K562 (cell line): ENCODE measurements around the gene SPEM3. TPM values are rescaled to one million over a fixed set of nuclear protein-coding genes. Genes with fewer than 3 reads are reported as not detected.
A peak's percentile ranks its signal among the peaks of the same experiment; 100 is the strongest.

Experiments used
- ATF6 ChIP-seq: sonication (generic); formaldehyde crosslinking; IDR thresholded peaks from 2 replicates; pipeline ENCODE4 v1.4.0; 2020; ENCODE audit warnings: mild to moderate bottlenecking, missing genetic modification reagents
- ATF7 ChIP-seq: fragments of 450-650 bp; IDR thresholded peaks from 2 replicates; pipeline ENCODE4 v1.7.1; 2014; ENCODE audit warnings: mild to moderate bottlenecking, moderate library complexity
- BCOR ChIP-seq: fragments of 450-650 bp; IDR thresholded peaks from 2 replicates; pipeline ENCODE4 v1.6.1; 2016
- BRD9 ChIP-seq: fragments of 450-650 bp; IDR thresholded peaks from 2 replicates; pipeline ENCODE4 v1.6.1; 2018; ENCODE audit warnings: low read depth; ENCODE audit not compliant: partially characterized antibody
- C11orf30 ChIP-seq: fragments of 450-650 bp; IDR thresholded peaks from 2 replicates; pipeline ENCODE4 v1.6.1; 2016; ENCODE audit warnings: low read depth, mild to moderate bottlenecking
- ESRRA ChIP-seq: fragments of 450-650 bp; IDR thresholded peaks from 2 replicates; pipeline ENCODE4 v1.6.1; 2014; ENCODE audit warnings: low read depth, mild to moderate bottlenecking, moderate library complexity, borderline replicate concordance
- KDM5B ChIP-seq: fragments of 200-600 bp; sonication (generic); IDR thresholded peaks from 2 replicates; pipeline ENCODE4 v1.6.1; 2012; ENCODE audit warnings: low read depth, mild to moderate bottlenecking, moderate library complexity, low read length, control low read depth, inconsistent platforms; ENCODE audit not compliant: insufficient replicate concordance
- L3MBTL2 ChIP-seq: fragments of 450-650 bp; IDR thresholded peaks from 2 replicates; pipeline ENCODE4 v1.6.1; 2016; ENCODE audit warnings: mild to moderate bottlenecking, moderate library complexity
- NR3C1 ChIP-seq: sonication (generic); formaldehyde crosslinking; IDR thresholded peaks from 2 replicates; pipeline ENCODE4 v1.8.1; 2022; ENCODE audit warnings: missing genetic modification reagents
- PHF8 ChIP-seq: fragments of 200-600 bp; sonication (generic); IDR thresholded peaks from 2 replicates; pipeline ENCODE4 v1.6.1; 2012; ENCODE audit warnings: mixed run types, mild to moderate bottlenecking, inconsistent platforms, low read length, moderate library complexity, borderline replicate concordance
- POLR2AphosphoS5 ChIP-seq: IDR thresholded peaks from 2 replicates; pipeline ENCODE4 v1.6.1; 2011; ENCODE audit warnings: mild to moderate bottlenecking, low read depth, low read length, moderate library complexity; ENCODE audit not compliant: control insufficient read depth, insufficient read depth
- SMARCA4 ChIP-seq: fragments of 450-650 bp; IDR thresholded peaks from 2 replicates; pipeline ENCODE4 v1.6.1; 2016
- SRSF3 ChIP-seq: fragments of 200-400 bp; formaldehyde crosslinking; IDR thresholded peaks from 2 replicates; pipeline ENCODE4 v1.6.1; 2016; ENCODE audit warnings: mild to moderate bottlenecking, low read length, moderate library complexity; ENCODE audit not compliant: insufficient read depth
- TFE3 ChIP-seq: fragments of 450-650 bp; formaldehyde crosslinking; IDR thresholded peaks from 2 replicates; pipeline ENCODE4 v1.4.0; 2020; ENCODE audit warnings: mild to moderate bottlenecking, mixed read lengths
- ZFP30 ChIP-seq: fragments of 250-450 bp; sonication (Bioruptor Pico); IDR thresholded peaks from 2 replicates; pipeline ENCODE4 v1.8.0; 2022; ENCODE audit warnings: moderate library complexity, mild to moderate bottlenecking, inconsistent platforms, borderline replicate concordance
- ZNF592 ChIP-seq: fragments of 450-650 bp; IDR thresholded peaks from 2 replicates; pipeline ENCODE4 v1.6.1; 2017; ENCODE audit warnings: antibody characterized with exemption, mild to moderate bottlenecking
- ZNF639 ChIP-seq, 2 experiments: fragments of 200-800 bp in 1 of 2; sonication (Bioruptor generic) in 1 of 2; sonication (generic) in 1 of 2; formaldehyde crosslinking in 1 of 2; IDR thresholded peaks in 1 of 2; conservative IDR thresholded peaks in 1 of 2; 2 replicates each; pipeline versions ENCODE4 v1.5.0 to v1.6.1; 2016 to 2020; ENCODE audit warnings: missing compliant biosample characterization in 1 of 2, missing genetic modification characterization in 1 of 2, missing genetic modification reagents in 1 of 2
- polyA plus RNA-seq, 8 experiments: library from polyadenylated mRNA; depleted of rRNA in 4 of 8; stranded (reverse) in 5 of 8; unstranded in 3 of 8; fragments of >200 nt; fragmentation: Nextera tagmentation in 2 of 8; fragmentation: Illumina TruSeq in 1 of 8; extraction: Ambion mirVana in 2 of 8; extraction: Trizol in 1 of 8; gene quantifications; 2 replicates each; pipeline versions ENCODE4 v1.2.1 to v1.2.3, GENCODE V29; 2011 to 2014; ENCODE audit warnings: inconsistent platforms in 1 of 8, missing spikeins in 1 of 8
- total RNA-seq, 7 experiments: library from RNA; depleted of rRNA in 6 of 7; stranded (reverse); fragments of >200 nt in 6 of 7; fragmentation: Illumina TruSeq in 2 of 7; extraction: Trizol in 2 of 7; gene quantifications; 2 replicates each; pipeline versions ENCODE4 v1.2.1 to v1.2.3, GENCODE V29; 2011 to 2021; ENCODE audit warnings: low replicate concordance in 1 of 7

The SPEM3 gene
- total and polyA plus RNA-seq, 9 of the 15 experiments (the other 6 are each of a cell fraction or from before 2014, with no cell fraction given) = not detected

GRCh38 chr17:7394452-7395191, 34.0 kb upstream of the SPEM3 start, which contains the start of gene PLSCR3 (continued):
- TF ChIP-seq BRD9 (no peak), SRSF3 (no peak), ZNF639 (CRISPR knock-in tag; conservative IDR thresholded peaks at IDR 0.05 in 1 of 2, IDR thresholded peaks at IDR 0.05 in 1 of 2) (peak in 1 of 2 experiments; percentile 67; a peak in 1 of 4 replicates), BCOR (no peak), C11orf30 (peak; percentile 59; the same call in 1 of the 2 replicates), ZFP30 (CRISPR knock-in tag) (no peak), ATF6 (CRISPR knock-in tag) (peak; percentile 68; the same call in 1 of the 2 replicates), TFE3 (CRISPR knock-in tag) (no peak), NR3C1 (CRISPR knock-in tag) (0 out of 2 replicates have a peak, but pooled peaks have one; percentile 46), ATF7 (peak; percentile 17; the same call in 1 of the 2 replicates), SMARCA4 (no peak), L3MBTL2 (peak; percentile 93), POLR2AphosphoS5 (0 out of 2 replicates have a peak, but pooled peaks have one; percentile 26), PHF8 (peak; percentile 84; the same call in 1 of the 2 replicates), KDM5B (peak; percentile 60), ESRRA (0 out of 2 replicates have a peak, but pooled peaks have one; percentile 29), ZNF592 (peak; percentile 84)
